Gastroesophageal sphincter (tissue), 4 donors: ENCODE data around the gene TP53I3. TPM values are rescaled to one million over a fixed set of nuclear protein-coding genes. Genes with fewer than 3 reads are reported as not detected.
"Not testable (repeated sequence)": the region's sequence is repeated elsewhere in the genome, so short reads cannot be mapped to it uniquely, and the experiment has no call there.

ENCODE experiments used
- ATAC-seq: fragments of 150-250 bp; one replicate; pipeline ENCODE4 v1.9.1; 2016; ENCODE audit warnings: mild to moderate bottlenecking, moderate library complexity
- H3K27ac ChIP-seq, 4 donors: fragments of 200-600 bp; sonication (generic) in 3 of 4; 1 replicate in 3 of 4; 2 replicates in 1 of 4; pipeline ENCODE4 v1.5.1; 2016 to 2019
- H3K27me3 ChIP-seq: fragments of 200-600 bp; sonication (generic); one replicate; pipeline ENCODE4 v1.5.1; 2019
- H3K36me3 ChIP-seq, 2 donors: fragments of 200-600 bp; sonication (generic); one replicate each; pipeline ENCODE4 v1.5.1; 2019; ENCODE audit warnings: control low read depth in 1 of 2
- H3K4me1 ChIP-seq, 3 donors: fragments of 200-600 bp; sonication (generic); 1 replicate in 2 of 3; 2 replicates in 1 of 3; pipeline ENCODE4 v1.5.1; 2016 to 2019; ENCODE audit warnings: control low read depth in 2 of 3
- H3K4me3 ChIP-seq, 2 donors: fragments of 200-600 bp; sonication (generic); one replicate each; pipeline ENCODE4 v1.5.1; 2019; ENCODE audit warnings: mild to moderate bottlenecking in 1 of 2, moderate library complexity in 1 of 2
- H3K9me3 ChIP-seq, 3 donors: fragments of 200-600 bp; sonication (generic); one replicate each; pipeline ENCODE4 v1.5.1; 2017 to 2019; ENCODE audit warnings: control low read depth in 2 of 3
- EP300 ChIP-seq: sonication (generic); formaldehyde crosslinking; IDR thresholded peaks from one replicate; pipeline ENCODE4 v1.6.1; 2017; ENCODE audit warnings: antibody characterized with exemption, mild to moderate bottlenecking
- POLR2A ChIP-seq, 2 donors: fragments of 450-650 bp; IDR thresholded peaks; one replicate each; pipeline ENCODE4 v1.6.1; 2017; ENCODE audit warnings: antibody characterized with exemption in 2 of 2, mild to moderate bottlenecking in 2 of 2, moderate library complexity in 1 of 2
- POLR2AphosphoS5 ChIP-seq: sonication (generic); formaldehyde crosslinking; IDR thresholded peaks from one replicate; pipeline ENCODE4 v1.6.1; 2017; ENCODE audit warnings: antibody characterized with exemption
- WGBS, 2 donors: methylation state at CpG; one replicate each; pipeline ENCODE4 v1.1.5; 2018; ENCODE audit warnings: low coverage in 1 of 2; 5-methylcytosine and 5-hydroxymethylcytosine counted together
- total RNA-seq, 4 donors: library from RNA; depleted of rRNA; stranded (reverse); fragments of >200 nt; gene quantifications; one replicate each; pipeline ENCODE4 v1.1.0, GENCODE V29; 2016
- TF ChIP-seq, protein P1 (sequence below), 4 experiments: fragments of 200-600 bp in 2 of 4; fragments of 450-650 bp in 2 of 4; sonication (generic) in 1 of 4; IDR thresholded peaks; one replicate each; pipeline ENCODE4 v1.5.1; 2017 to 2019; ENCODE audit warnings: antibody characterized with exemption in 4 of 4, mild to moderate bottlenecking in 2 of 4, moderate library complexity in 2 of 4

TP53I3 gene
- total RNA-seq, 4 donors from 2014 or later = 5.6 to 10.1 (median 8.9) TPM

DNA sequence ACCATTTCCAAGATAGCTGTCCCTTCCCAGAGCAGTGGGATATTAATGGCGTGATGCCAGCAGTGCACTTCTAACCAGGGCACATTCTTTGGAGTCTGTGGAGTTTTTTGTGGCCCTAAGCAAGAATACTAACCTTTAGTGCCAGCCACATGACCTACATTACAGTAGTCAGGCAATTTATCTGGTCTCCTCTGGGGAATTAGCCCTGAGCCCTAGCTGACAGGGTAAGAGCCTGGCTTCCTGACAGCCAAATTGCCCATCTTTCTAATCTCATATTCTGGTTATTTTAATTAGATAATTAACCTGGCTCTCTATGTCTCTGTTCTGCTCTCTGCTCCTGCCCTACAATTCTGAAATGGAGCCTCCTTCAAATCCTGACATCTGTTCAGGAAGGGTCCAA, 33.3 kb upstream of the TP53I3 start:
- H3K4me1 ChIP-seq = peaks cover 0 to 12% (median 0%) of the 10 kb centered on the region in 3 donors
- WGBS, 2 donors = 78 to 100% methylated on average over 1 of the region's 1 CpG
- H3K27ac ChIP-seq = no peak overlapping the region
- H3K4me3 ChIP-seq = no peak overlapping the region
- peaks cover 0 to 12% (median 0%) of the 10 kb centered on the region in 3 donors for H3K9me3 ChIP-seq
- H3K27me3 ChIP-seq = no peaks in the 10 kb centered on the region
- H3K36me3 ChIP-seq = peaks cover 0 to 26% of the 10 kb centered on the region in 2 donors
- TF ChIP-seq, protein P1, sequence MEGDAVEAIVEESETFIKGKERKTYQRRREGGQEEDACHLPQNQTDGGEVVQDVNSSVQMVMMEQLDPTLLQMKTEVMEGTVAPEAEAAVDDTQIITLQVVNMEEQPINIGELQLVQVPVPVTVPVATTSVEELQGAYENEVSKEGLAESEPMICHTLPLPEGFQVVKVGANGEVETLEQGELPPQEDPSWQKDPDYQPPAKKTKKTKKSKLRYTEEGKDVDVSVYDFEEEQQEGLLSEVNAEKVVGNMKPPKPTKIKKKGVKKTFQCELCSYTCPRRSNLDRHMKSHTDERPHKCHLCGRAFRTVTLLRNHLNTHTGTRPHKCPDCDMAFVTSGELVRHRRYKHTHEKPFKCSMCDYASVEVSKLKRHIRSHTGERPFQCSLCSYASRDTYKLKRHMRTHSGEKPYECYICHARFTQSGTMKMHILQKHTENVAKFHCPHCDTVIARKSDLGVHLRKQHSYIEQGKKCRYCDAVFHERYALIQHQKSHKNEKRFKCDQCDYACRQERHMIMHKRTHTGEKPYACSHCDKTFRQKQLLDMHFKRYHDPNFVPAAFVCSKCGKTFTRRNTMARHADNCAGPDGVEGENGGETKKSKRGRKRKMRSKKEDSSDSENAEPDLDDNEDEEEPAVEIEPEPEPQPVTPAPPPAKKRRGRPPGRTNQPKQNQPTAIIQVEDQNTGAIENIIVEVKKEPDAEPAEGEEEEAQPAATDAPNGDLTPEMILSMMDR (IDR thresholded peaks at IDR 0.05) = no peak
- TF ChIP-seq EP300 (no peak), POLR2A (IDR thresholded peaks at IDR 0.05) (no peak), POLR2AphosphoS5 (no peak)
- ATAC-seq = no peak

DNA sequence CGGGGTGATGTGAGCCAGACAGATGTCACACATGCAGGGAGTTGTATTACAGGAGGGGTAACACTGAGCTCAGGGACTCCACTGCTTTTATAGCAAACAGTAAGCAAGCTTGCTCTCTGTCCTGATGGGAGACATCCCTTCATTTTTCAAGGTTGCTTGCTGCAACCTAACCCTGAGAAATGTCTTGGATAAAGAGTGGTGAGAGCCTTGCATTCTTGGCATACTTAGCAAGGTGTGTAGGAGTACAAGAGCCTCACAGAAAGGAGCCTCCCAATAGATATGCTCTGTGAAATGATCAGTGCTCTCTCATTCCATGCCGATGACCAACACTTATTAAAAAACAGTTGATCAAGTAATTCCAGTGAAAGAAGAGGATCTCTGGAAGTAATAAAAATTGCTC, 30.4 kb upstream of the TP53I3 start:
- TF ChIP-seq EP300 (no peak), POLR2A (IDR thresholded peaks at IDR 0.05) (no peak), POLR2AphosphoS5 (no peak)
- TF ChIP-seq, protein P1 (IDR thresholded peaks at IDR 0.05) = no peak
- H3K27me3 ChIP-seq = no peaks in the 10 kb centered on the region
- H3K36me3 ChIP-seq = peaks cover 0 to 26% of the 10 kb centered on the region in 2 donors
- H3K4me1 ChIP-seq = no peaks in the 10 kb centered on the region
- no peak overlapping the region for H3K4me3 ChIP-seq
- ATAC-seq = no peak
- peaks cover 0 to 12% (median 0%) of the 10 kb centered on the region in 3 donors for H3K9me3 ChIP-seq
- 77 to 89% methylated on average over 1 of the region's 2 CpGs for WGBS, 2 donors
- H3K27ac ChIP-seq = no peak overlapping the region

DNA sequence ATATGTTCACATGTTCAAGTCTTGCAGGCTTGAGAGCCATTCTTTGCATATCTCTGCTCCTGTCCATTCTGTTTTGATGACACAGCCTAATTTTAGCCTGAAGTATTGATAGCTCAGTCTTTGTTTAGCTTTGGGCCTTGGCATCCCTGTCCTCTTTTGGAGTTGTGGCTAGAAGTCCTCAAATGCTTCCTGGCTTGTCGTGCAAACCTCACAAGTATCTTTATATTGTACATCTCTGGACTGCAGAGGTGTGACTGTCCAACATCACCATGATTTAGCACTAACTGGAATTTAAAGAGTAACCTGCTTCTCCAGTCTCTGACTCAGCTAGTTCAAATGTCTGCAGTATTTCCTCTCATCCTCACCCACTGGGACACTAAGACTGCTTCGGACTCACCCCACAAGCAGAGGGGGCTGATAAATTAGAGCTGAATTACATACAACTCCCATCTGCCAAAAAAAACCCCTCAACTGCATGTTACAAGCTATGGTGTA, 26.8 kb upstream of the TP53I3 start:
- H3K9me3 ChIP-seq = peaks cover 0 to 12% (median 0%) of the 10 kb centered on the region in 3 donors
- H3K4me3 ChIP-seq = no peak overlapping the region
- H3K27ac ChIP-seq = no peak overlapping the region
- TF ChIP-seq EP300 (no peak), POLR2AphosphoS5 (no peak), POLR2A (IDR thresholded peaks at IDR 0.05) (no peak)
- TF ChIP-seq, protein P1 (IDR thresholded peaks at IDR 0.05) = no peak
- H3K4me1 ChIP-seq = no peaks in the 10 kb centered on the region
- no peak for ATAC-seq
- 52% methylated on average over 2 of the region's 2 CpGs; no CpG with 5 or more reads in 1 of the 2 donors for WGBS, 2 donors
- peaks cover 0 to 26% of the 10 kb centered on the region in 2 donors for H3K36me3 ChIP-seq
- no peaks in the 10 kb centered on the region for H3K27me3 ChIP-seq

DNA sequence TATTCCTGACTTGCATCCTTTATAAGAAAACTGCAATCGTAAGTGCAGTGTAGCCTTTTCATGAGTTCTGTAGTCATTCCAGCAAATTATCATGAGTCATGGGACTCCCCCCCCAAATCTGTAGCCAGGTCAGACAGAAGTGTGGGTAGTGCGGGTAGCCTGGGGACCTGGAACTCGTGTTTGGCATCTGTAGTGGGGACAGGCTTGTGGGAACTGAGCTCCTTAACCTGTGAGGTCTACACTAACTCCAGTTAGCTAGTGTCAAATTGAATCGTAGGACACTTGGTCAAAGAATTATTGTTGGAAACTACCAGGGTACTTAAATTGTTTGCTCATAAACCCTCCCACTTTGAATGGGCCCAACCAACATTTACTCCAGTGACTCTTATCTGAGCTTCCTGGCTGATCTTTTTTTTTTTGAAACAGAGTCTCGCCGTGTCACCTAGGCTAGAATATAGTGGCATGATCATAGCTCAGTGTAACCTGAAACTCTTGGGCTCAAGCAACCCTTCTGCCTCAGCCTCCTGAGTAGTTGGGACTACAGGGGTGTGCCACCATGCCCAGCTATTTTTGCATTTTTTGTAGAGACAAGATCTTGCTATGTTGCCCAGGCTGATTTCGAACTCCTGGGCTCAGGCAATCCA, 26.1 kb upstream of the TP53I3 start:
- Histone ChIP-seq H3K4me3 (no peak overlapping the region), H3K27me3 (no peaks in the 10 kb centered on the region), H3K36me3 (peaks cover 0 to 20% of the 10 kb centered on the region in 2 donors), H3K27ac (no peak overlapping the region), H3K9me3 (peaks cover 0 to 12% (median 0%) of the 10 kb centered on the region in 3 donors), H3K4me1 (no peaks in the 10 kb centered on the region)
- ATAC-seq = no peak
- TF ChIP-seq POLR2AphosphoS5 (no peak), EP300 (no peak), POLR2A (IDR thresholded peaks at IDR 0.05) (no peak)
- TF ChIP-seq, protein P1 (IDR thresholded peaks at IDR 0.05) = no peak
- WGBS, 2 donors = 79 to 93% methylated on average over 3 to 5 of the region's 7 CpGs

DNA sequence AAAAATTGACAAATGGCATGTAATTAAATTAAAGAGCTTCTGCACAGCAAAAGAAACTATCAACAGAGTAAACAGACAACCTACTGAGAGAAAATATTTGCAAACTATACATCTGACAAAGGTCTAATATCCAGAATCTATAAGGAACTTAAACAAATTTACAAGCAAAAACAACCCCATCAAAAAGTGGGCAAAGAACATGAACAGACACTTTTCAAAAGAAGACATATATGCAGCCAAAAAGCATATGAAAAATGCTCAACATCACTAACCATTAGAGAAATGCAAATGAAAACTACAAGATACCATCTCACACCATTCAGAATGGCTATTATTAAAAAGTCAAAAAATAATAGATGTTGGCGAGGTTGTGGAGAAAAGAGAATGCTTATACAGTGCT, 24.8 kb upstream of the TP53I3 start:
- 92 to 100% methylated on average over 1 of the region's 1 CpG for WGBS, 2 donors
- not testable (repeated sequence) for H3K27me3 ChIP-seq, H3K9me3 ChIP-seq, H3K4me1 ChIP-seq, ATAC-seq, H3K27ac ChIP-seq, H3K4me3 ChIP-seq
- peaks cover 0 to 20% of the 10 kb centered on the region in 2 donors for H3K36me3 ChIP-seq
